Activated effector memory CD4-positive, alpha-beta T cell treated with Interleukin-2 at 50 U/mL for 16 hours (primary cell): ENCODE results near the gene INPP5F.
"Not testable (repeated sequence)": the region's sequence is repeated elsewhere in the genome, so short reads cannot be mapped to it uniquely, and the experiment has no call there.

Experiments used
- DNase-seq: peaks from one replicate; pipeline ENCODE4 v3.0.0-alpha.2; 2020

INPP5F gene

GRCh38 chr10:119778776-119779445 is 53.1 kb downstream of the INPP5F start:
- no peak for DNase-seq

GRCh38 chr10:119780879-119781480 is 55.1 kb downstream of the INPP5F start:
- no peak for DNase-seq

- DNase-seq: no peak
Observed at GRCh38 chr10:119781498-119781897, 55.6 kb downstream of the INPP5F start.

GRCh38 chr10:119782981-119783664 is 57.3 kb downstream of the INPP5F start:
- DNase-seq: no peak

- DNase-seq: no peak
Observed at GRCh38 chr10:119783665-119784027, 57.8 kb downstream of the INPP5F start.

- DNase-seq: no peak
Observed at GRCh38 chr10:119784340-119785067, 58.7 kb downstream of the INPP5F start.

GRCh38 chr10:119786117-119786769 is 60.4 kb downstream of the INPP5F start:
- DNase-seq: no peak

GRCh38 chr10:119795101-119795500 is 69.3 kb downstream of the INPP5F start:
- not testable (repeated sequence) for DNase-seq

- no peak for DNase-seq
Observed at GRCh38 chr10:119796039-119796438, 70.2 kb downstream of the INPP5F start.

GRCh38 chr10:119801176-119801575 is 75.3 kb downstream of the INPP5F start:
- no peak for DNase-seq

GRCh38 chr10:119801998-119802538 is 76.2 kb downstream of the INPP5F start:
- DNase-seq: no peak

GRCh38 chr10:119803264-119803663 is 77.4 kb downstream of the INPP5F start:
- DNase-seq: no peak

GRCh38 chr10:119805702-119806230 is 79.9 kb downstream of the INPP5F start:
- DNase-seq: no peak

- DNase-seq: no peak
Observed at GRCh38 chr10:119806334-119807130, 80.7 kb downstream of the INPP5F start.

GRCh38 chr10:119807960-119808697 is 82.3 kb downstream of the INPP5F start:
- no peak for DNase-seq

GRCh38 chr10:119811122-119811521 is 85.3 kb downstream of the INPP5F start:
- DNase-seq: no peak

- no peak for DNase-seq
Observed at GRCh38 chr10:119812684-119813083, 86.8 kb downstream of the INPP5F start.

GRCh38 chr10:119815671-119816070 is 89.8 kb downstream of the INPP5F start:
- DNase-seq: no peak

- DNase-seq: no peak
Observed at GRCh38 chr10:119817991-119818888, 92.4 kb downstream of the INPP5F start.

GRCh38 chr10:119818889-119819270 is 93.0 kb downstream of the INPP5F start:
- no peak for DNase-seq
